Measurements from ENCODE around the gene RAB17. TPM values are rescaled to one million over a fixed set of nuclear protein-coding genes. Genes with fewer than 3 reads are reported as not detected.
A peak's percentile ranks its signal among the peaks of the same experiment; 100 is the strongest.
"Not testable (repeated sequence)": the region's sequence is repeated elsewhere in the genome, so short reads cannot be mapped to it uniquely, and the experiment has no call there.

RAB17 gene
- total RNA-seq, 1 donor from 2014 or later = 0.41 TPM

DNA sequence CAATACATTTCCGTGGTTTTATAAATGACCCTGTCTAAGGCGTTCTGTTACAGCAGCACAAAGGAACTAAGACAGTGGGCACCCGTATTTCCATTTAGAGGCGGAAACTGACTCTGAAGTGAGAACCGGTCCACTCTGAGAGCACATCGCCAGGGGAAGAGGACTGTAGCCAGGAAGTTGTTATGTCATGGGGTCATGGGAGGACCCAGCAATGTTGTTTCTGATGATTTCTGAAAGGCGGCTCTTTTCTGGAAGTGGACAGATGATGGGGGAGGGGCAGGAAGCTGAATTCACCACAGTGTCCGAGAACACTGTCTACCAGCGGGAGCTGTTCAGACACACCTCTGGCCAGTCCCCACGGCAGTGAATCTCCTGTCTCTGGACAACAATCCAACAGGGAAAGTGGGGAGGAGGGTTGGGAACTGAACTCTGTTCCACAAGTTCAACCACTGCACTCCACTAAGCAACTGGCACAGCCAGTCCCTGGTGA is 34.7 kb upstream of the RAB17 start:
- no peak for FAIRE-seq
- no peak for DNase-seq (ENCODE audit: low spot score in 2 of 2)

DNA sequence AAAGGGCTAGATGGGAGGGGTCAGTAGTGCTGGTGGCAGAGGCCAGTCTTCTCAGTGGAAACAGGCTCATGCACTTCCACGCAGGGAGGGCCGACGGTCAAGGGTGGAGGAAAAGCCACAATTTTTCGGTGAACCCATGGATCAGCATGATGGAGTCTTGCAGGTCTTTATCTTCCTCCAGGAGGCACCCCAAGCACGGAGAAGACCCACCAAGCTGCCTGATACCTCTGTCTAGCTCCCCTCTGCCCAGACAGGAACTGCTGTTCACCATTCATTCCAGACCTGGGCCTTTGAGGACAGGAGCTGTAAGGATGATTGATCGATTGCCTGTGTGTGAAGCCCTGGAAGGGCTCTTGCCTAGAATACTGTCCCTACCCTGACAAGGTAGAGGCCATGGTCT is 34.0 kb upstream of the RAB17 start:
- no peak for DNase-seq (ENCODE audit: low spot score in 2 of 2)
- no peak for FAIRE-seq

DNA sequence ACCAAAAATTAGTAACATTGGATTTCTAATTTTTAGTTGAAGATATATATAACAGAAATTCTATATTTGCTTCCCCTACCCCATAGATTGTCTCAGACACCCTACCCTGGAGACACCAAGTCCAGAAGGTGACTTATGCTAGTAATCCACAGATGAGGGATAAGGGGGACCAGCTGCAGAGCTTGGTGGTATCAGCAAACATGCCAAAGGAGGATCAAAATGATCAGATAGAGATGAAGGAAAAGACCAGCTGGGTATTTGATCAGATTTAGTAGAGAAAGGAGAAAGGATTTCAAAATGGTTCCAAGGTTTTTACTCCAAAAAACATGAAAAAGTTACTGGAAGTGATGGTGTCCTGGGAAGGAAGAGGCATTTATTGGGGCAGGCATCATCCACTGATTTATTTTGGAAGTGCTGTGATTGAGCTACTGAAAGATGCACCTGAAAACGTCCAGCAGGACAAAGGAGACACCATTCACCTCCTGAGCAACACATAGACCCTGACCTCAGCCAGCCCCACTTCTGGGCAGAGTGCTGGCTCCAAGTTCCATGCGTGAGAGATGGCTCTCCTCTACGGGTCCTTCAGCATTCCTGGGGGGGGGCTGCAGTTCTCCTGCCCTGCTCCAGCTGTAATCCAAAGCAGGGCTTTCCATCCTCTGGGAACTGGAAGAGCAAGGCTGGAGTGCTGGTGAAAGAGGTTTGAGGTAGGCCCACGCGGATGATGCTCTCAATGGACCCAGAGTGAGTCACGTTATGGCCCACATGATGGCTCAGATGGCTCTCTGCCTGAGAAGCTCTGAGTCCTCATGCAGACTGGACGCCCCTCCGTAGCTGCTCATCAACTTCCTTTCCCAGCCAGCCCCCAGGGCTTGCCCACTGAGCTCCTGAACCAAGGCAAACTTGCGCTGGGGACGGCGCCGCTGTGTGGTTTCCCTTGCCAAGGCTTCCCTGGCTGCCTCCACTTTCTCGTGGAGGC is 33.2 kb upstream of the RAB17 start:
- no peak for DNase-seq (ENCODE audit: low spot score in 2 of 2)
- no peak for FAIRE-seq

DNA sequence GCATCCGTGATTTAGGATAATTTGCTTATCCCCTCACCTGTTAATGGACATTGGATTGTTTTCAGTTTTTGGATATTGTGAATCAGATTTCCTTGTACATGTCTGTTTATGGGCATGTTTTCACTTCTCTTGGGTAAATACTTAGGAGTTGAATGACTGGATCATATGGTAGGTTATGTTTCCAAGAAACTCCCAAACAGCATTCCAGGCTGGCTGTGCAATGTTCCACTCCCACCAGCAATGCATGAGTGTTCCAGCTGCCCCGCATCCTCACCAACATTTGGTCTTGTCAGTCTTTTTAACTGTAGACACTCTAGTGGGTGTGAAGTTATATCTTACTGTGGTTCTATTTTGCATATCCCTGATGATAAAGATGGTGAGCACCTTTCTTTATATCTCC is 27.9 kb upstream of the RAB17 start:
- no peak for DNase-seq (ENCODE audit: low spot score in 2 of 2)
- FAIRE-seq = no peak

DNA sequence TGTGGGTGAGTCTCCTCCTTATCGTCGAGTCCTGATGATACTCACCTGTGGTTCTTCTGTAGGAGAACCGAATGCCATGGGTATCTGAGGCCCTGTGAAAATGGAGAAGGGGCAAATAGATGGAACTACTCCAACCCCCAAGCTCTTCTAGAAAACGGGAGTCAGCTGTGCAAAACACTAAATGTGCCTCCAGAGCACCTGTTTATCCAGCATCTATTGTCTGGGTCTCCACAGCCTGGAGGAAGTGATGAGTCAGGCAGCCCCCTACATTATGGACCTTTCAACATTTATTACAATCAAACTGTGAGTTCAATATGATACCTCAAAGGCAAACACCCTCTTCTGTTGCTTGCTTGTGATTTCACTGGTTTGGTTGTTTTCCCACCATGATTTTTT is 27.1 kb upstream of the RAB17 start:
- DNase-seq (ENCODE audit: low spot score in 2 of 2) (no peak), FAIRE-seq (no peak)

DNA sequence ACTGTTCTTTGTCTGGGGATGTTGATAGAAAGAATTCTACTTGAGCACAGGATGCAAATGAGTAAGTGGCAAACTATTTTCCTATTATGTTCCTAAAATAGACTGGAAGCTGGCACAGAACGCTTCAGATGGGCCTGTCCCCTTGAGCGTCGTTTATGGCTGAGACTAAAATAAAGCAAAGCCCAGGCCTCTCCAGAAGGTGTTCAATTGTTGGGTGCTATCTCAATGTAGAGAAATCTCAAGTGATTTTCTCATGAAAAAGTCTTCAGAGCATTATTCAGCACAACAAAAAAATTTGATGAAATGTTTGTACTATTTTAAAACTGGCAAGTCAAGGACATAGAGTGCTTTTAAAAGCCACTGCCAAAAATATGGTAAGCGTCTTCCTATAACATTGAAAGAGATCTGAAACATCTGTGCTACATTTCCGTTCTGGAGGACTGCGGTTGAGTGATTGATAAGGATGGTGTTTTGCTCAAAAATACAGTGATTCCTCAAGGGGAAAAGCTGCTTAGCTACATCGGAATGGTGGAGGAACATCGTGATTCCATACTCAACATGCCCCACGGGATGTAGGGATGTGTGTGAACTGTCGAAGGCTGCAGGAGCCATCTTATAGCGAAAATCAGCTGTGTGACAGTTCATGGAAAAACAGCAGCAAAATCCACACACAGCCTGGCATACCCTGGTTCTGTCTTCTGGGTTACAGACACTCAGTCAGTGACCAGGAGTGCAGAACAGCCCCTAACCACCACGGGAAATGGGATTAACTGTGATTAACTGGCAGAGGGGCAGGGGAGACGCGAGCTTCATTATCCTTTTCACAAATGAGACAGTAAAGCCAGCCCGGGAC is 26.4 kb upstream of the RAB17 start:
- FAIRE-seq (no peak), DNase-seq (ENCODE audit: low spot score in 2 of 2) (no peak)

DNA sequence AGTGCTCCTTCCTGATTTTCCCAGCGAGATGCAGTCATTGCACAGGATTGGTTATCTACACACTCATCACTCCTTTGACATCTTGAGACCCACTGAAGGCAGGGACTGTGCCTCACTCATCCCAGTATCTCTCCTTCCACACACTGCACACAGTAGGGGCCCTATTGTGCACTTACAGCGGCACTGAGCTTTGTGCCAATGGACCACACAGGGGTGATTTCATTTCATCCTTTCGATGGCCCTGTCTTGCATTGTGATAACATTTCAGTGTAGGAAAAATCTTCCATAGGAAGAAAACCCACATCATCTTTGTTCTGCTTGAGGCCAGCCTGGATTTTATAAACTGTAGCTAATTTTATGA is 25.8 kb upstream of the RAB17 start:
- FAIRE-seq (no peak), DNase-seq (ENCODE audit: low spot score in 2 of 2) (no peak)

DNA sequence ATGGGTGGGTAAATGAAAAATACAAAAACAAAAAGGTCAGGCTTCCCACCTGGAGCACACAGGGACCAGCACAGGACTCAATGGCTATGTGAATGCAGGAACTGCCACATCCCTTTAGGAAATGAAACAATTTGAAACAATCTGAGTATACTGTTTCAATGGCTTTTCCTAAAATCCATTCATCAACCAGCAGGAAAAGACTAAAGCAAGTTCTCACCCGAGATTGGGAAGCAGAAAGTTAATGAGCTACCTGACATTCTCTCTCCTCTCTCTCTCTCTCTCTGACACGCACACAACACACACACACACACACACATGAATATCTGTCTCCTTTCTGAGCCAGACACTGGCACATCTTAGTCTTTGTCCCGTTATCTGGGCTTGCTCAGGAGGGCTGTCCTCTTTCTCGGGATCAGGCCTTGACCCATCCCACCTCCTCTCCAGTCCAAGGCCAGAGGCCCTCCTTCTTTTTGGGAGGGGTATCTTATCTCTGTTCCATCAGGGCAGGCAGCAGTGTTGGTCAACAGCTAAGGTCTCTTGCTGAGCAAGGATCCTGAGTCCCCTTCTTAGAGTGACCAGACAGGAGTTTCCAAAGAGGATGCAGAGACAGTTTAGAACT is 25.2 kb upstream of the RAB17 start:
- DNase-seq (ENCODE audit: low spot score in 2 of 2) (no peak), FAIRE-seq (no peak)

DNA sequence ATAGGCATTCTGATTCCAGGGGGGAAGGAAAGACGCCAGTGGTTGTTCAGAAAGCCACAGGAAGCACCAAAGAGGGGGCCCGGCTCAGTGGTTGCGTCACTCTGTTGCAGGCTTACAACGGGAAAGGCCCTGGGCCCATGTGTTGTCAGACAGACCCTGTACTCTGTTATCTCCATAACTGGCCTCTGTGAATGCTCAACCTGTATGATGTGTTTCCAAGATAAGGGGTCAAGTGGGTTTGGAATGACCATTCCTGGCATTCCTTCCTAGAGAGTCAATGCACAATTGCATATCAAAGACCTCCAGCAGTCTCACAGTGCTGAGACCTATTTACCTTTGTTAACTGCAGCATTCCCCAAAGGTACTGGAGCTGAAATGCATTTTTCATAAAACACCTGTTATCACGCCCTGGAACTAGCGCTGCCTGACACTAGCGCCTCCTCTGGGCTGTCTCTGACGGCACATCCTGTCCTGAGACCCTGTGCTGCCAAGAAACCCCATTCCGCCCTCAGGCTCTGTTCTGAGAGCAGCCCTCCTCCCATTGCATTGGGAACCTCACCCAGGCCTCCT is 23.7 kb upstream of the RAB17 start:
- no peak for DNase-seq (ENCODE audit: low spot score in 2 of 2)
- no peak for FAIRE-seq

DNA sequence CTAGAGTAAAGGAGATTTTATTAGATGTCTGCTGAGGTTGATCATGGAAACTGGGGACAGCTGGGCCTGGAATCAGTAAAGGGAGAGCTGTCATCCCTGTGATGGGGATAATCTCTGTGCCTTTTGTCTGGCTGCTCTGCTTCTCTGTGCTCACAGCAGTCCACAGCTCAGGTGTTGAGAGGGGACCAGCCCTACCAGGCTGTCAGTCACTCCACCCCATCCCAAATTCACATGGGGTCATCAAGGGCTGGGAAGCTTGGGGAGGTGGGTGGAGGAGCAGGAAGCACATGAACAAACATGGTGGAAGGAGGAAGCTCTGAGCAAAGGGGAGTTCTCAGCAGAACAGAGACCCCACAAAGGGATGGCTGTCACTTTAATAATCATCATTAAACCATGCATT is 23.1 kb upstream of the RAB17 start:
- FAIRE-seq = no peak
- no peak for DNase-seq (ENCODE audit: low spot score in 2 of 2)

DNA sequence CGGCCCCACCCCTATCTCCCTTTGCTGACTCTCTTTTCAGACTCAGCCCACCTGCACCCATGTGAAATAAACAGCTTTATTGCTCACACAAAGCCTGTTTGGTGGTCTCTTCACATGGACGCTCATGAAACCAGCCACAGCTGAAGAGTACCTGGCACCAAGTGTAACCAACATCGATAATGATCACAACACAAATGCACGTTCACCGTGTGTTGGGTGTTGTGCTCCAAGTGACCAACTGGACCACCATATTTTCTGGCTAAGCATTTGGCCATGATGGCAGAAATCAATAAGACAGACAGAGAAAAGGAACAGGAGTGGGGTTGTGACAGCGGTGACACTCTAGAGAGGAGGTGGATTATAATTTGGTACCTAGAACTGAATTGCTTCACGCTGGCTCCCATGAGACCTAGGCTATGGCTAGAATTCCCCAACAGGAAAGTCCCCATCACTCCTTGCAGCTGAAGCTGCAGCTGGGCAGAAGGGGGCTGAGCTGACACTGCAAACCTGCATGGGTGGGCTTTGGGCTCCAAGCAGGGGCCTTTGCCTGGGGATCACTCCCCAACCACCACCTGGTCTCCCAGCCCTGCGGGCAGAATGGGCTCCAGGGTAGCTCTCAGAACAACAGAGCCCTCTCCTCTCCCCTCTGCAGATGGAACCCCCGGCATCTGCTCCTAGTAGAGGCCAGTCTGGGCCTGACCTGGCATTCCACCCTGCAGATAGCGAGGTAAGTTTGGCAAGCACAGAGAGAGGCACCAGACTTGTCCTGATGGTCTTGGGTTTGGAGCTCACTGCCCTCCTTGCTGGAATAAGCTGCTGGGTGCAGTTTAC is 22.2 kb upstream of the RAB17 start:
- no peak for FAIRE-seq
- DNase-seq (ENCODE audit: low spot score in 2 of 2) = no peak

DNA sequence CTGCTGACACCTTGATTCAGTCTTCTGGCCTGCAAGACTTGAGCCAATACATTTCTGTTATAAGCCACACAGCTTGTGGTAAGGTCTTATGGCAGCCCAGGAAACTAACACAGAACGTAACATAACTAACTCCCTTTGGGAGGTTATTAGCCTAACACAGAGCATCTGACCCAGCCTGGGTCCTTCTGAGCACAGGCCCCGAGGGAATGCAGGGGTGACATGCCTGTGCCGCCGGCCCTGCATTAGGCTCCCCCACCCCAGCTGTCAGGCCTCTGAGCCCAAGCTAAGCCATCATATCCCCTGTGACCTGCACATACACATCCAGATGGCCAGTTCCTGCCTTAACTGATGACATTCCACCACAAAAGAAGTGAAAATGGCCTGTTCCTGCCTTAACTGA is 16.0 kb upstream of the RAB17 start:
- FAIRE-seq = not testable (repeated sequence)

DNA sequence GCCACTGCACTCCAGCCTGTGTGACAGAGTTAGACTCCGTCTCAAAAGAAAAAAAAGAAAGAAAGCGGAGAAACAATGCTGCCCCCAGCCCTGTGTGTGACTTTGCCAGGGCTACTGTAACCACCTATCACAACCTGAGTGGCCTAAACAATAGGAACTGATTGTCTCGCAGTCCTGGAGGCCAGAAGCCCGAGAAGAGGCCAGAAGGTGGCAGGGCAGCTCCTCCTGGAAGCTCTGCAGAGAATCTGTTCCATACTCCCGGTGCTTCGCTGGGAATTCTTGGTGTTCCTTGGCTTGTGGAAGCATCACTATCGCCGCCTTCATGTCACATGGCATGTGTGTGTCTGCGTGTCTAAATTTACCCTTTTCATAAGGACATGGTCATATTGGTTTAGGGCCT is 14.4 kb upstream of the RAB17 start:
- FAIRE-seq (no peak), DNase-seq (ENCODE audit: low spot score in 2 of 2) (no peak)

More for the DNA sequence above, 16.0 kb upstream of the RAB17 start:
- DNase-seq (ENCODE audit: low spot score in 2 of 2) = not testable (repeated sequence)

DNA sequence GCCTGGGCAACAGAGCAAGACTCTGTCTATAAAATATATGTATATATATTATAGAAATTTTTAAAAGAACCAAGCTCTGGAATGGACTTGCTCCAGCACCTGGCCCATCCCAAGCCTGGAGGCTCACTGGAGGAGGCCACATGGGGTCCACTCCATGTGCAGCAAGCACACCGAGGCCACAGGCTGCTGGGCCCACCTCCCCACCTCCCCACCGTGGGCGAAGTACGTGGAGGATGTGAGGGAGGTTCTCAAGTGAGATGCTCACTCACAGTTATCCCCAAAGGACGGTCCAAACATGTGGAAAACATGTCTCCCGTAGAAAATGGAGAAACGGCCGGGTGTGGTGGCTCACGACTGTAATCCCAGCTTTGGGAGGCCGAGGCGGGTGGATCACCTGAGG is 13.9 kb upstream of the RAB17 start:
- FAIRE-seq (no peak), DNase-seq (ENCODE audit: low spot score in 2 of 2) (no peak)

DNA sequence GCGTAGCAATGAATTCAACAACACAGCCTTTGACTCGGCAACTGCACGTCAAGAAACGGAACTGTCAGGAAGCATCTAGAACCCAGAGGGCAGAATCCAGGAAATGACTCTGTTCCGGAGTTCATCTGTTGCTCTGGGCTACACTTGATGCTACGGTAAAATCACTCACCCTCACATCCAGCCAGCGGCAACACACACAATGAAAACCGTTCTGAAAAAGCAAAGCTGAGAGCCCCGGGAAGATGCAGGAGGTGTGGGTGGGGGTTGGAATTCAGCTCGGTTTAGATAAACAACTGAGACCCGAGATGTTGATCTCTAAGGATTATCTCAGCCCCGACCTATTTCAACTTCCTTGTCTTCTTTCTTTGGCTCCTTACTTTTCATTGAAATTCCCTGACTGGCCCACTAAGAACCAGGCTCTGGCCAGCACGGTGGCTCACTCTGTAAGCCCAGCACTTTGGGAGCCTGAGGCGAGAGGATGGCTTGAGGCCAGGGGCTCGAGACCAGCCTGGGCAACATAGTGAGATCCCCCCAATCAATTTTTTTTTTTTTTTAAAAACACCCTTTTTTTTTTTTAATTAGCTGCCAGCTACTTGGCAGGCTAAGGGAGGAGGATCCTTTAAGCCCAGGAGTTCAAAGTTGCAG is 13.3 kb upstream of the RAB17 start:
- FAIRE-seq (no peak), DNase-seq (ENCODE audit: low spot score in 2 of 2) (peak in 1 of 2 donors; percentile 72)

DNA sequence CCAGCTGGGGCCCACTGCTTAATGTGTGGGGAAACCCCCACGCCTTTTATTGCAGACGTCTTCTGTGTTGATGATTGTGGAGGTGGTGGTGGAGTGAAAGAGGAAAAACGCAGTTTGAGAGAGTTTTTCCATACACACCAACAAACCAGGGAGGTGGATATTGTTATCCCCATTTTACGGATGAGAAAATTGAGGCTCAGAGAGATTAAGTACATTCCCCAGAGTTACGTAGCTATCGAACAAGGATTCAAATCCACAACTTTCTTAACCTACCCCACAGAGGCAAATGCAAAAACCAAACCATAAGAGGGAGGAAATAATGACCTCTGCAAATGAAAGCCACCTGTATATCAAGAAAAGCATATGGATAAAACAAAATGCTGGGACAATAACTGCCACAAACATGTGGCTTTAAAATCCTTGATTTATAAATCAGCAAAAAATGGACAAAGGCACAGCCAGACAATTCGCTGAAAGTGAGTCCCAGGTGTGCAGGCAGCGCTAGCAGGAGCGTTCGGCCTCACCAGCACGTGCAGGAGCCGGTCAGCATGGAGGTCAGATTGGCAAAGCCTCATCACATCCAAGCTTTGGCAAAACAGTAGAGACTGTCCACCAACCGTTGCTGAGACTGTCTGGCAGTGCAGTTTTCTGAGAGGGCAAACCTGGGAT is 12.6 kb upstream of the RAB17 start:
- no peak for DNase-seq (ENCODE audit: low spot score in 2 of 2)

DNA sequence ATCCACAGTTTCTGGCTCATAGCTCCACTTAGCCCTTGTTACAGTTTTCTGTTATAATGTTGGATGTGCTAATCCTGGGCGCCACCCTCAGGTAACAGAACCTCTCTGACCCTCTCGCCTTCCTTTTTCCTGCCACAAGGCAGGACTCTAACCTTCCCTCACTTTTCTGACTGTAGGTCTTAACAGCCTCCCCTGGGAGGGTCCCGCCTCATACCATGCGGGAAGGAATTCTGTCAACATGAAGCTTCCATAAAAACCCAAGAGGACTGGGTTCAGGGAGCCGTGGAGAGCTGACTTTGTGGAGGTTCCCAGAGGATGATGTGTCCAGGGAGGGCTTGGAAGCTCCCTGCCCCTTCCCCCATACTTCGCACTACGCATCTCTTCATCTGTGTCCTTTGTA is 11.9 kb upstream of the RAB17 start:
- FAIRE-seq (no peak), DNase-seq (ENCODE audit: low spot score in 2 of 2) (no peak)

More for the DNA sequence above, 12.6 kb upstream of the RAB17 start:
- FAIRE-seq = no peak

DNA sequence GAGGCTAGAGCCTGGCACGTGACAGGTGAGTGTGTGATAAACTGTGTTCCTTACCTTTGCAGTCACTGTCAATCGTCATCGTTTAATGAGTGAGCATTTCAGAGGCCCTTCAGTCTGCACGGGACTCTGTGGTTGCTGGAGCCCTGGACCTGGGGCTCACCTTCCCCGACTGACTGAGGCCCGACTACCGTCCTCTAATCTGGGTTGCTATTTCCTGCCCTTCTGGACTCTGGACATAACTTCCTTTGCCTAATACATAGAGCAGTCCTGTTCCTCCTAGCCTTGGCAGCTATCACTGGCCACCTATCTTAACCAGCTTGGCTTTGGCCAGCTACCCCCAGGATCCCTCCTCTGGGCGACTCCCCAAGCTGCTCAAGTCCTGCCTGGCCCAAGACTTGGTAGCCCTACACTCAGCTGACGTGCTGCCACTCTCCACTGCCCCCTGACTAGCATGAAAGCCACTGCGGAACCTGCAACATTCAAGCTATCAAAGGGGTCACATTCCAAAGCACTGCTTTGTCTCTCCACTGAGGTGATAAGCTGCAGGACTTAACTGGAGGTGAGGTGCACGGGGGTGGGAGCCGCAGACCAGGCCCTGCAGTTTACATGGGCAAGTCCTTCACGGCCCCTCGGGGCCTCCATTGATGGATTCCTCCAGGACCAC is 11.1 kb upstream of the RAB17 start:
- FAIRE-seq = no peak
- no peak for DNase-seq (ENCODE audit: low spot score in 2 of 2)
